H9 (cell line): ENCODE measurements around the gene SLIT1. TPM values are rescaled to one million over a fixed set of nuclear protein-coding genes. Genes with fewer than 3 reads are reported as not detected.

Source experiments
- DNase-seq: peaks from one replicate; pipeline ENCODE4 v3.0.0-alpha.2; 2017
- H2AFZ ChIP-seq: one replicate; pipeline ENCODE4 v1.6.1; 2013; ENCODE audit warnings: mild to moderate bottlenecking, low read length, control low read depth, moderate library complexity
- H2AK5ac ChIP-seq: 2 replicates; pipeline ENCODE4 v1.6.1; 2013; ENCODE audit warnings: low read length, control low read depth, mixed read lengths; ENCODE audit not compliant: insufficient read length
- H2BK120ac ChIP-seq: one replicate; pipeline ENCODE4 v1.6.1; 2013; ENCODE audit warnings: low read depth, mild to moderate bottlenecking, low read length, control low read depth, inconsistent platforms; ENCODE audit not compliant: poor library complexity, severe bottlenecking
- H2BK12ac ChIP-seq: 2 replicates; pipeline ENCODE4 v1.6.1; 2013; ENCODE audit warnings: low read length, control low read depth, mixed read lengths, low read depth; ENCODE audit not compliant: insufficient read length
- H2BK15ac ChIP-seq: 2 replicates; pipeline ENCODE4 v1.6.1; 2013; ENCODE audit warnings: low read depth, low read length, control low read depth
- H2BK20ac ChIP-seq: one replicate; pipeline ENCODE4 v1.6.1; 2013; ENCODE audit warnings: low read depth, mild to moderate bottlenecking, low read length, control low read depth, inconsistent platforms; ENCODE audit not compliant: poor library complexity, severe bottlenecking
- H2BK5ac ChIP-seq: 2 replicates; pipeline ENCODE4 v1.6.1; 2013; ENCODE audit warnings: low read length, control low read depth, mixed read lengths; ENCODE audit not compliant: insufficient read length
- H3K14ac ChIP-seq: 2 replicates; pipeline ENCODE4 v1.6.1; 2013; ENCODE audit warnings: low read length, control low read depth; ENCODE audit not compliant: insufficient read depth
- H3K18ac ChIP-seq: 2 replicates; pipeline ENCODE4 v1.6.1; 2013; ENCODE audit warnings: low read depth, mild to moderate bottlenecking, mixed read lengths, low read length, control low read depth; ENCODE audit not compliant: insufficient read length
- H3K23ac ChIP-seq: 2 replicates; pipeline ENCODE4 v1.6.1; 2013; ENCODE audit warnings: low read length, control low read depth, mixed read lengths, low read depth; ENCODE audit not compliant: insufficient read length
- H3K23me2 ChIP-seq: 2 replicates; pipeline ENCODE4 v1.6.1; 2013; ENCODE audit warnings: low read depth, mild to moderate bottlenecking, mixed read lengths, low read length, control low read depth; ENCODE audit not compliant: insufficient read length, poor library complexity, severe bottlenecking
- H3K27ac ChIP-seq: 2 replicates; pipeline ENCODE4 v1.5.1; 2013; ENCODE audit warnings: low read length, control low read depth, mixed read lengths, low read depth; ENCODE audit not compliant: insufficient read length
- H3K27me3 ChIP-seq: 2 replicates; pipeline ENCODE4 v1.6.1; 2013; ENCODE audit warnings: low read length, control low read depth, inconsistent platforms; ENCODE audit not compliant: insufficient read depth
- H3K4ac ChIP-seq: 2 replicates; pipeline ENCODE4 v1.6.1; 2013; ENCODE audit warnings: low read depth, mild to moderate bottlenecking, control low read depth, inconsistent platforms, low read length, moderate library complexity
- H3K4me1 ChIP-seq: 2 replicates; pipeline ENCODE4 v1.6.1; 2013; ENCODE audit warnings: low read length, control low read depth, inconsistent platforms; ENCODE audit not compliant: insufficient read depth
- H3K4me2 ChIP-seq: 2 replicates; pipeline ENCODE4 v1.6.1; 2013; ENCODE audit warnings: low read length, control low read depth, mixed read lengths; ENCODE audit not compliant: insufficient read length, insufficient read depth
- H3K56ac ChIP-seq: 2 replicates; pipeline ENCODE4 v1.6.1; 2013; ENCODE audit warnings: low read depth, mild to moderate bottlenecking, mixed read lengths, low read length, control low read depth; ENCODE audit not compliant: insufficient read length
- H3K79me1 ChIP-seq: 2 replicates; pipeline ENCODE4 v1.6.1; 2013; ENCODE audit warnings: low read depth, mild to moderate bottlenecking, moderate library complexity, low read length, control low read depth, inconsistent platforms; ENCODE audit not compliant: insufficient read depth, poor library complexity, severe bottlenecking
- H3K79me2 ChIP-seq: 2 replicates; pipeline ENCODE4 v1.6.1; 2013; ENCODE audit warnings: low read length, control low read depth, inconsistent platforms; ENCODE audit not compliant: insufficient read depth
- H3K9ac ChIP-seq: 2 replicates; pipeline ENCODE4 v1.6.1; 2013; ENCODE audit warnings: low read length, control low read depth, mixed read lengths; ENCODE audit not compliant: insufficient read length; ENCODE audit errors: extremely low read depth
- H3K9me3 ChIP-seq: one replicate; pipeline ENCODE4 v1.6.1; 2013; ENCODE audit warnings: low read depth, low read length, inconsistent platforms; ENCODE audit not compliant: control insufficient read depth
- H3T11ph ChIP-seq: one replicate; pipeline ENCODE4 v1.6.1; 2013; ENCODE audit warnings: mild to moderate bottlenecking, low read length, control low read depth, inconsistent platforms
- H4K20me1 ChIP-seq: one replicate; pipeline ENCODE4 v1.6.1; 2013; ENCODE audit not compliant: control insufficient read depth, insufficient read length, insufficient read depth
- H4K5ac ChIP-seq: 2 replicates; pipeline ENCODE4 v1.6.1; 2013; ENCODE audit warnings: low read depth, mild to moderate bottlenecking, mixed read lengths, low read length, control low read depth; ENCODE audit not compliant: insufficient read length
- H4K8ac ChIP-seq: replicated peaks from 2 replicates; pipeline ENCODE4 v1.6.1; 2013; ENCODE audit warnings: low read length, control low read depth, mixed read lengths, low read depth; ENCODE audit not compliant: insufficient read length
- H4K91ac ChIP-seq: 2 replicates; pipeline ENCODE4 v1.6.1; 2013; ENCODE audit warnings: low read depth, mild to moderate bottlenecking, moderate library complexity, mixed read lengths, low read length, control low read depth; ENCODE audit not compliant: insufficient read length
- H3K27ac Mint-ChIP-seq, 3 experiments: 2 replicates in 2 of 3; 3 replicates in 1 of 3; pipeline ENCODE4 v1.8.0; 2020 to 2021; ENCODE audit warnings: mixed read lengths in 3 of 3, mild to moderate bottlenecking in 1 of 3, moderate library complexity in 1 of 3
- H3K27me3 Mint-ChIP-seq: 2 replicates; pipeline ENCODE4 v1.8.0; 2021; ENCODE audit warnings: low read depth, mild to moderate bottlenecking, moderate library complexity, mixed read lengths
- H3K36me3 Mint-ChIP-seq, 3 experiments: 2 replicates in 2 of 3; 3 replicates in 1 of 3; pipeline ENCODE4 v1.8.0; 2020 to 2021; ENCODE audit warnings: low read depth in 3 of 3, mixed read lengths in 3 of 3; ENCODE audit not compliant: insufficient read depth in 1 of 3
- H3K4me1 Mint-ChIP-seq, 2 experiments: 2 replicates each; pipeline ENCODE4 v1.8.0; 2020; ENCODE audit warnings: mixed read lengths in 2 of 2
- H3K4me3 Mint-ChIP-seq, 2 experiments: 2 replicates in 1 of 2; 3 replicates in 1 of 2; pipeline ENCODE4 v1.8.0; 2020 to 2021; ENCODE audit warnings: mild to moderate bottlenecking in 2 of 2, mixed read lengths in 2 of 2, moderate library complexity in 1 of 2
- H3K9me3 Mint-ChIP-seq, 2 experiments: 2 replicates in 1 of 2; 3 replicates in 1 of 2; pipeline ENCODE4 v1.8.0; 2020; ENCODE audit warnings: mild to moderate bottlenecking in 2 of 2, mixed read lengths in 2 of 2, moderate library complexity in 1 of 2
- CTCF ChIP-seq: fragments of 200-600 bp; sonication (generic); conservative IDR thresholded peaks from 3 replicates; pipeline ENCODE4 v1.8.0; 2021; ENCODE audit warnings: antibody characterized with exemption, mild to moderate bottlenecking
- WGBS: extraction: QIAGEN DNeasy Blood & Tissue Kit; methylation state at CpG from one replicate; pipeline ENCODE4 v1.1.7; 2013; ENCODE audit warnings: missing lambda C conversion rate, low lambda C conversion rate, mixed read lengths; ENCODE audit not compliant: insufficient read length; ENCODE audit errors: extremely low coverage; 5-methylcytosine and 5-hydroxymethylcytosine counted together
- total RNA-seq: library from RNA; stranded (reverse); gene quantifications from 2 replicates; pipeline ENCODE4 v1.2.1, GENCODE V29; 2021

SLIT1 gene
- total RNA-seq, 1 experiment from 2014 or later: 0.57 TPM

- H3K4me3 Mint-ChIP-seq: no peak overlapping the region
- H2BK120ac ChIP-seq: no peak overlapping the region
- peaks cover 0 to 3% of the 10 kb centered on the region in 2 experiments; a peak in 1 of 5 replicates for H3K9me3 Mint-ChIP-seq
- DNase-seq: no peak
- no peaks in the 10 kb centered on the region for H3K27me3 Mint-ChIP-seq
- no peaks in the 10 kb centered on the region for H3K23me2 ChIP-seq
- H3K4me2 ChIP-seq: no peak overlapping the region
- no peaks in the 10 kb centered on the region for H3K79me2 ChIP-seq
- TF ChIP-seq CTCF: no peak
- H2BK20ac ChIP-seq: no peak overlapping the region
- H3T11ph ChIP-seq: no peak overlapping the region
- no peaks in the 10 kb centered on the region; a peak in 1 of 7 replicates for H3K36me3 Mint-ChIP-seq
- no peaks in the 10 kb centered on the region for H3K4me1 ChIP-seq
- WGBS: no CpG with 5 or more reads among the region's 2 CpGs
- no peak overlapping the region for H3K27ac ChIP-seq
- H3K27ac Mint-ChIP-seq: no peak overlapping the region; a peak in 1 of 7 replicates
- H4K8ac ChIP-seq: no peak overlapping the region
- no peak overlapping the region for H3K18ac ChIP-seq
- H2BK15ac ChIP-seq: no peak overlapping the region
- H3K14ac ChIP-seq: no peak overlapping the region
- H3K27me3 ChIP-seq: no peaks in the 10 kb centered on the region
- H3K56ac ChIP-seq: no peak overlapping the region
- no peak overlapping the region for H2AFZ ChIP-seq
- no peak overlapping the region for H4K91ac ChIP-seq
- H2BK5ac ChIP-seq: no peak overlapping the region
- H3K4ac ChIP-seq: no peak overlapping the region
- no peak overlapping the region for H4K5ac ChIP-seq
- no peak overlapping the region for H2BK12ac ChIP-seq
- no peak overlapping the region for H3K9ac ChIP-seq
- peaks cover 4 to 11% of the 10 kb centered on the region in 2 experiments for H3K4me1 Mint-ChIP-seq
- H2AK5ac ChIP-seq: no peak overlapping the region
- no peaks in the 10 kb centered on the region for H3K9me3 ChIP-seq
- no peak overlapping the region for H3K23ac ChIP-seq
- H3K79me1 ChIP-seq: no peaks in the 10 kb centered on the region
- H4K20me1 ChIP-seq: no peaks in the 10 kb centered on the region
Measured at GRCh38 chr10:97053276-97053675, 132.5 kb downstream of the SLIT1 start.
